GM12878 (cell line): ENCODE measurements around the gene SH2D7. TPM values are rescaled to one million over a fixed set of nuclear protein-coding genes. Genes with fewer than 3 reads are reported as not detected.
A peak's percentile ranks its signal among the peaks of the same experiment; 100 is the strongest.

Source experiments
- ATAC-seq: fragments of 200-7000 bp; cut with Tn5 transposase; 3 replicates; pipeline ENCODE4 v1.9.1; 2020; ENCODE audit warnings: mild to moderate bottlenecking, moderate library complexity
- BruUV-seq: library from RNA; stranded (reverse); fragments of 400-500 nt; replicated peaks from 2 replicates; lab custom pipeline; 2021; lab: Mats Ljungman, UMichigan
- CTCF ChIA-PET: fragments of 300-600 bp; sonication (Branson Sonifier 250); formaldehyde crosslinking; extraction: SDS; loops from one replicate; lab custom pipeline; 2021; ENCODE audit warnings: inconsistent platforms; lab: Yijun Ruan, JAX
- POLR2A ChIA-PET: fragments of 350-600 bp; formaldehyde crosslinking; extraction: SDS; loops from one replicate; lab custom pipeline; 2021; ENCODE audit warnings: inconsistent platforms; lab: Charles Lee
- RAD21 ChIA-PET: fragments of 300-600 bp; sonication (Branson Sonifier 250); formaldehyde crosslinking; loops from one replicate; lab custom pipeline; 2023; ENCODE audit warnings: antibody characterized with exemption; ENCODE audit not compliant: unreplicated experiment; lab: Charles Lee
- SMC1A ChIA-PET: fragments of 300-600 bp; sonication (Branson Sonifier 250); formaldehyde crosslinking; loops from one replicate; lab custom pipeline; 2023; ENCODE audit not compliant: unreplicated experiment, uncharacterized antibody; lab: Charles Lee
- DNase-seq: peaks from one replicate; pipeline ENCODE4 v3.0.0-alpha.2; 2011; ENCODE audit warnings: low read depth, low spot score
- FAIRE-seq: peaks from 3 replicates; lab custom pipeline; 2011; peaks lifted over from hg19 to GRCh38; lab: Jason Lieb, UNC
- H2AFZ ChIP-seq: 2 replicates; pipeline ENCODE4 v1.6.0; 2011; ENCODE audit warnings: low read depth, low read length, control low read depth; ENCODE audit not compliant: control insufficient read depth
- H3K27ac ChIP-seq: 2 replicates; pipeline ENCODE4 v1.5.1; 2011; ENCODE audit warnings: control low read depth; ENCODE audit not compliant: control insufficient read depth, insufficient read depth
- H3K27me3 ChIP-seq, 2 experiments: replicated peaks in 1 of 2; 2 replicates each; pipeline versions ENCODE4 v1.6.0 to v1.6.1; 2011; ENCODE audit warnings: low read length in 1 of 2; ENCODE audit not compliant: control insufficient read depth in 2 of 2, insufficient read depth in 2 of 2
- H3K36me3 ChIP-seq, 2 experiments: 2 replicates each; pipeline ENCODE4 v1.5.1; 2011; ENCODE audit warnings: low read length in 1 of 2; ENCODE audit not compliant: control insufficient read depth in 2 of 2, insufficient read depth in 2 of 2
- H3K4me1 ChIP-seq: 2 replicates; pipeline ENCODE4 v1.6.1; 2011; ENCODE audit warnings: mild to moderate bottlenecking, low read length, moderate library complexity, mixed read lengths; ENCODE audit not compliant: control insufficient read depth, insufficient read depth
- H3K4me2 ChIP-seq: 2 replicates; pipeline ENCODE4 v1.6.0; 2011; ENCODE audit warnings: control low read depth; ENCODE audit not compliant: control insufficient read depth, insufficient read depth
- H3K4me3 ChIP-seq: fragments of 200-600 bp; sonication (generic); 2 replicates; pipeline ENCODE4 v1.5.1; 2016
- H3K79me2 ChIP-seq: 2 replicates; pipeline ENCODE4 v1.6.0; 2011; ENCODE audit warnings: low read length; ENCODE audit not compliant: control insufficient read depth, insufficient read depth
- H3K9ac ChIP-seq: 2 replicates; pipeline ENCODE4 v1.8.0; 2011; ENCODE audit warnings: low read length, control low read depth, mixed read lengths; ENCODE audit not compliant: control insufficient read depth, insufficient read depth
- H3K9me3 ChIP-seq: replicated peaks from 3 replicates; pipeline ENCODE4 v1.5.1; 2011; ENCODE audit warnings: mild to moderate bottlenecking, low read length; ENCODE audit not compliant: control insufficient read depth, insufficient read depth
- H4K20me1 ChIP-seq: 2 replicates; pipeline ENCODE4 v1.6.0; 2011; ENCODE audit not compliant: control insufficient read depth, insufficient read depth
- ATF3 ChIP-seq: IDR thresholded peaks from 2 replicates; pipeline ENCODE4 v1.6.1; 2011; ENCODE audit warnings: low read depth, mild to moderate bottlenecking, low read length, moderate library complexity, borderline replicate concordance; ENCODE audit errors: extremely low read depth
- BCL3 ChIP-seq: IDR thresholded peaks from 2 replicates; pipeline ENCODE4 v1.6.1; 2011; ENCODE audit warnings: borderline replicate concordance, low read depth, mild to moderate bottlenecking, moderate library complexity, low read length; ENCODE audit not compliant: insufficient read depth, poor library complexity, severe bottlenecking
- BMI1 ChIP-seq: fragments of 450-650 bp; IDR thresholded peaks from 2 replicates; pipeline ENCODE4 v1.6.1; 2016; ENCODE audit warnings: mild to moderate bottlenecking, moderate library complexity, borderline replicate concordance
- EED ChIP-seq: sonication (generic); IDR thresholded peaks from 2 replicates; pipeline ENCODE4 v1.6.1; 2016; ENCODE audit warnings: antibody characterized with exemption, low read depth
- ESRRA ChIP-seq: IDR thresholded peaks from 2 replicates; pipeline ENCODE4 v1.6.1; 2012; ENCODE audit warnings: mild to moderate bottlenecking, low read length, improper control_type of control experiment
- MTA3 ChIP-seq: IDR thresholded peaks from 2 replicates; pipeline ENCODE4 v1.6.1; 2012; ENCODE audit warnings: low read length, inconsistent platforms, borderline replicate concordance
- MYC ChIP-seq: IDR thresholded peaks from 2 replicates; pipeline ENCODE4 v1.6.1; 2011; ENCODE audit warnings: mild to moderate bottlenecking, low read length, moderate library complexity, inconsistent platforms; ENCODE audit not compliant: insufficient read depth, insufficient replicate concordance, insufficient read length, severe bottlenecking
- NFIC ChIP-seq: IDR thresholded peaks from 2 replicates; pipeline ENCODE4 v1.6.1; 2012; ENCODE audit warnings: low read depth, mild to moderate bottlenecking, inconsistent platforms, low read length, moderate library complexity
- NKRF ChIP-seq: fragments of 450-650 bp; conservative IDR thresholded peaks from 2 replicates; pipeline ENCODE4 v1.6.1; 2017; ENCODE audit warnings: mild to moderate bottlenecking, moderate library complexity
- POLR2AphosphoS5 ChIP-seq: IDR thresholded peaks from 2 replicates; pipeline ENCODE4 v1.6.1; 2011; ENCODE audit warnings: mild to moderate bottlenecking, low read length, inconsistent platforms
- RAD51 ChIP-seq: fragments of 450-650 bp; IDR thresholded peaks from 2 replicates; pipeline ENCODE4 v1.6.1; 2016; ENCODE audit warnings: moderate library complexity, mild to moderate bottlenecking, inconsistent platforms
- RB1 ChIP-seq: fragments of 450-650 bp; formaldehyde crosslinking; IDR thresholded peaks from 2 replicates; pipeline ENCODE4 v1.6.1; 2017; ENCODE audit warnings: mild to moderate bottlenecking, borderline replicate concordance
- RFX5 ChIP-seq: IDR thresholded peaks from 2 replicates; pipeline ENCODE4 v1.6.1; 2011; ENCODE audit warnings: low read depth, low read length, improper control_type of control experiment
- SP1 ChIP-seq: IDR thresholded peaks from one replicate; pipeline ENCODE4 v1.6.1; 2011; ENCODE audit warnings: low read depth, low read length
- TAF1 ChIP-seq: IDR thresholded peaks from 2 replicates; pipeline ENCODE4 v1.6.1; 2011; ENCODE audit warnings: mild to moderate bottlenecking, low read depth, low read length, borderline replicate concordance
- ZBTB40 ChIP-seq: fragments of 450-650 bp; IDR thresholded peaks from 2 replicates; pipeline ENCODE4 v1.6.1; 2016; ENCODE audit warnings: mild to moderate bottlenecking, moderate library complexity, borderline replicate concordance
- WGBS: methylation state at CpG from one replicate; pipeline ENCODE4 v1.1.6; 2016; ENCODE audit warnings: low lambda C conversion rate; ENCODE audit not compliant: insufficient replicate concordance, insufficient coverage; ENCODE audit errors: missing lambda C conversion rate; 5-methylcytosine and 5-hydroxymethylcytosine counted together
- in situ Hi-C: fragments of 300-500 bp; cut with MboI; formaldehyde crosslinking; loops from 9 replicates; pipeline ENCODE4 v1.14.3; 2018; ENCODE audit warnings: mixed read lengths
- intact Hi-C: fragments of 100-400 bp; cut with micrococcal nuclease; formaldehyde crosslinking; loops from one replicate; pipeline ENCODE4 v1.14.2; 2022; ENCODE audit not compliant: unreplicated experiment
- polyA plus RNA-seq, 11 experiments: library from polyadenylated mRNA; depleted of rRNA in 4 of 11; unstranded in 6 of 11; stranded (reverse) in 5 of 11; fragments of >200 nt; fragmentation: Nextera tagmentation in 4 of 11; fragmentation: Illumina TruSeq in 1 of 11; extraction: Ambion mirVana in 4 of 11; extraction: Trizol in 1 of 11; gene quantifications; 1 replicate in 1 of 11; 2 replicates in 10 of 11; pipeline versions ENCODE4 v1.2.1 to v1.2.3, GENCODE V29; 2011 to 2016; ENCODE audit warnings: inconsistent platforms in 2 of 11, missing spikeins in 2 of 11, low read depth in 1 of 11
- total RNA-seq, 4 experiments: library from RNA; depleted of rRNA in 3 of 4; stranded (reverse); fragments of >200 nt in 3 of 4; fragmentation: Illumina TruSeq in 1 of 4; extraction: Trizol in 1 of 4; gene quantifications; 2 replicates each; pipeline versions ENCODE4 v1.2.1 to v1.2.3, GENCODE V29; 2013 to 2021

Gene SH2D7
- total and polyA plus RNA-seq, 10 of the 15 experiments (the other 5 are each of a cell fraction or from before 2014, with no cell fraction given): 0.04 to 0.06 TPM; not detected in 8

DNA sequence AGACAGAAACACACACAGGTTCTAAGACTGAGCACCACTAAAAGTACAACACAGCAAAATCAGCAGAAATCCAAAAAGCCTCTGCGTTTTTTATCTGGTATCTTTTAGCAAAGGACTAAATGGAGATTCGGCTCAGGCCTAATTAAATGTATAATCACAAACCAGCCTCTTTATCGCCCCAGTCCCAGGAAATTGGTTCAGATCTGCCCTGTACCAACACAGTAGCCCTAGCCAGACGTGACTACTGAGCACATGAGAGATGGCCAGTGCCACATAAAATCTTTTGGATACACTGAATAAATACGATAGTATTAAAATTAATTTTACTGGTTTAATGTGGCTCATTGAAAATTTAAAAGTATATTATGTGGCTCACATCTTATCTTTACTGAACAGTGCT, 34.6 kb upstream of the SH2D7 start:
- no peak overlapping the region for H3K4me3 ChIP-seq
- H3K9ac ChIP-seq: no peak overlapping the region
- POLR2A ChIA-PET: interaction anchor here (0.9 to 4.8 kb wide), 6 partner anchors 10 to 53 kb away, joined by 3 to 26 read pairs (median 4); no protein-coding TSS in a partner anchor
- H3K4me1 ChIP-seq: peaks cover 57% of the 10 kb centered on the region
- H3K27me3 ChIP-seq: no peaks in the 10 kb centered on the region
- CTCF ChIA-PET: interaction anchor here (0.7 to 8.2 kb wide), 8 partner anchors 8 to 161 kb away, joined by 3 to 87 read pairs (median 5); no protein-coding TSS in a partner anchor
- FAIRE-seq (no peak), ATAC-seq (no peak), DNase-seq (no peak)
- no peak overlapping the region for H2AFZ ChIP-seq
- no peaks in the 10 kb centered on the region for H4K20me1 ChIP-seq
- peaks cover 0 to 10% of the 10 kb centered on the region in 2 experiments; a peak in 2 of 4 replicates for H3K36me3 ChIP-seq
- SMC1A ChIA-PET: interaction anchor here (1.3 to 8.1 kb wide), 8 partner anchors 8 to 53 kb away, joined by 3 to 119 read pairs (median 8); no protein-coding TSS in a partner anchor
- H3K79me2 ChIP-seq: peaks cover 77% of the 10 kb centered on the region
- in situ Hi-C loops: no loop called here
- H3K27ac ChIP-seq: peak overlapping the region; percentile 6; the same call in 1 of the 2 replicates
- WGBS: 96% methylated on average over 5 of the region's 5 CpGs
- no peak overlapping the region for H3K4me2 ChIP-seq
- RAD21 ChIA-PET: interaction anchor here (0.7 to 9.0 kb wide), 7 partner anchors 12 to 64 kb away, joined by 3 to 170 read pairs (median 3); no protein-coding TSS in a partner anchor
- intact Hi-C loops: no loop called here
- no TSS peak for BruUV-seq
- H3K9me3 ChIP-seq: no peaks in the 10 kb centered on the region
- TF ChIP-seq EED (no peak), POLR2AphosphoS5 (no peak), ZBTB40 (no peak), RB1 (no peak), ESRRA (no peak), NKRF (no peak), BCL3 (no peak), NFIC (no peak), SP1 (no peak), BMI1 (no peak), MYC (no peak), MTA3 (no peak), RAD51 (no peak), ATF3 (no peak), RFX5 (no peak), TAF1 (no peak)
